Calu3 (cell line): ENCODE measurements around the gene BDKRB2. TPM values are rescaled to one million over a fixed set of nuclear protein-coding genes. Genes with fewer than 3 reads are reported as not detected.

Source experiments
- BruUV-seq: library from RNA; stranded (reverse); fragments of 400-500 nt; replicated peaks from 2 replicates; lab custom pipeline; 2021; lab: Mats Ljungman, UMichigan
- CTCF ChIA-PET: fragments of 300-600 bp; sonication (Branson Sonifier 250); formaldehyde crosslinking; loops from one replicate; lab custom pipeline; 2022; ENCODE audit warnings: antibody characterized with exemption; lab: Charles Lee
- DNase-seq: peaks from one replicate; pipeline ENCODE4 v3.0.0; 2022
- H3K27ac Mint-ChIP-seq: one replicate; pipeline ENCODE4 v1.8.0; 2022; ENCODE audit warnings: mixed read lengths; ENCODE audit not compliant: unreplicated experiment
- H3K27me3 Mint-ChIP-seq: one replicate; pipeline ENCODE4 v1.8.0; 2022; ENCODE audit warnings: mixed read lengths; ENCODE audit not compliant: unreplicated experiment
- H3K36me3 Mint-ChIP-seq: one replicate; pipeline ENCODE4 v1.8.0; 2022; ENCODE audit warnings: mild to moderate bottlenecking, moderate library complexity, mixed read lengths; ENCODE audit not compliant: insufficient read depth, unreplicated experiment
- H3K4me1 Mint-ChIP-seq: one replicate; pipeline ENCODE4 v1.8.0; 2022; ENCODE audit warnings: mild to moderate bottlenecking, low read depth, mixed read lengths; ENCODE audit not compliant: unreplicated experiment
- H3K4me3 Mint-ChIP-seq: one replicate; pipeline ENCODE4 v1.8.0; 2022; ENCODE audit warnings: mild to moderate bottlenecking, low read depth, moderate library complexity, mixed read lengths; ENCODE audit not compliant: unreplicated experiment
- H3K9me3 Mint-ChIP-seq: one replicate; pipeline ENCODE4 v1.8.0; 2022; ENCODE audit warnings: low read depth, mixed read lengths; ENCODE audit not compliant: unreplicated experiment
- CTCF ChIP-seq: fragments of 200-600 bp; IDR thresholded peaks from one replicate; pipeline ENCODE4 v1.8.0; 2022; ENCODE audit warnings: antibody characterized with exemption; ENCODE audit not compliant: unreplicated experiment
- intact Hi-C: fragments of 100-400 bp; cut with micrococcal nuclease; formaldehyde crosslinking; loops from one replicate; pipeline ENCODE4 v1.10.0; 2022; ENCODE audit not compliant: unreplicated experiment
- total RNA-seq: library from RNA; stranded (reverse); gene quantifications from 2 replicates; pipeline ENCODE4 v1.2.3, GENCODE V29; 2022

Gene BDKRB2
- total RNA-seq, 1 experiment from 2014 or later: 0.28 TPM

GRCh38 chr14:96286251-96286650 is 81.6 kb downstream of the BDKRB2 start:
- no TSS peak for BruUV-seq
- no peaks in the 10 kb centered on the region for H3K36me3 Mint-ChIP-seq
- no peak for TF ChIP-seq CTCF
- H3K9me3 Mint-ChIP-seq: no peaks in the 10 kb centered on the region
- CTCF ChIA-PET: interaction anchor here (1.6 kb wide), 1 partner anchor 186 kb away, joined by 4 read pairs; no protein-coding TSS in a partner anchor
- H3K27ac Mint-ChIP-seq: no peak overlapping the region
- H3K27me3 Mint-ChIP-seq: no peaks in the 10 kb centered on the region
- H3K4me3 Mint-ChIP-seq: no peak overlapping the region
- H3K4me1 Mint-ChIP-seq: peaks cover 21% of the 10 kb centered on the region
- intact Hi-C loops: no loop called here
- DNase-seq: no peak

- DNase-seq: no peak
- CTCF ChIA-PET: no interaction called here
- TF ChIP-seq CTCF: no peak
- H3K27me3 Mint-ChIP-seq: no peaks in the 10 kb centered on the region
- no TSS peak for BruUV-seq
- intact Hi-C loops: no loop called here
- no peaks in the 10 kb centered on the region for H3K36me3 Mint-ChIP-seq
- H3K4me3 Mint-ChIP-seq: no peak overlapping the region
- no peak overlapping the region for H3K27ac Mint-ChIP-seq
- H3K4me1 Mint-ChIP-seq: peaks cover 21% of the 10 kb centered on the region
- H3K9me3 Mint-ChIP-seq: no peaks in the 10 kb centered on the region
Measured at GRCh38 chr14:96287856-96288255, 83.2 kb downstream of the BDKRB2 start.

Other genes starting within 250 kb of the BDKRB2 start
- 1.3 and 2.6 TPM in 2 replicates for gene C14orf132, start 165.5 kb upstream of the BDKRB2 start, total RNA-seq
- gene BDKRB1, start 51.4 kb downstream of the BDKRB2 start, total RNA-seq: not detected in 2 replicates
- 13.0 and 14.5 TPM in 2 replicates for gene ATG2B, start 158.5 kb downstream of the BDKRB2 start, total RNA-seq
- 33.3 and 42.5 TPM in 2 replicates for gene GSKIP, start 158.7 kb downstream of the BDKRB2 start, total RNA-seq
- gene AK7, start 187.3 kb downstream of the BDKRB2 start, total RNA-seq: 2.4 and 3.3 TPM in 2 replicates